ENCODE data around the gene SENP2. TPM values are rescaled to one million over a fixed set of nuclear protein-coding genes. Genes with fewer than 3 reads are reported as not detected.
A peak's percentile ranks its signal among the peaks of the same experiment; 100 is the strongest.

The SENP2 gene
- total and polyA plus RNA-seq, 9 of the 15 experiments (the other 6 are each of a cell fraction or from before 2014, with no cell fraction given) = 11.8 to 67.1 (median 41.1) TPM

DNA sequence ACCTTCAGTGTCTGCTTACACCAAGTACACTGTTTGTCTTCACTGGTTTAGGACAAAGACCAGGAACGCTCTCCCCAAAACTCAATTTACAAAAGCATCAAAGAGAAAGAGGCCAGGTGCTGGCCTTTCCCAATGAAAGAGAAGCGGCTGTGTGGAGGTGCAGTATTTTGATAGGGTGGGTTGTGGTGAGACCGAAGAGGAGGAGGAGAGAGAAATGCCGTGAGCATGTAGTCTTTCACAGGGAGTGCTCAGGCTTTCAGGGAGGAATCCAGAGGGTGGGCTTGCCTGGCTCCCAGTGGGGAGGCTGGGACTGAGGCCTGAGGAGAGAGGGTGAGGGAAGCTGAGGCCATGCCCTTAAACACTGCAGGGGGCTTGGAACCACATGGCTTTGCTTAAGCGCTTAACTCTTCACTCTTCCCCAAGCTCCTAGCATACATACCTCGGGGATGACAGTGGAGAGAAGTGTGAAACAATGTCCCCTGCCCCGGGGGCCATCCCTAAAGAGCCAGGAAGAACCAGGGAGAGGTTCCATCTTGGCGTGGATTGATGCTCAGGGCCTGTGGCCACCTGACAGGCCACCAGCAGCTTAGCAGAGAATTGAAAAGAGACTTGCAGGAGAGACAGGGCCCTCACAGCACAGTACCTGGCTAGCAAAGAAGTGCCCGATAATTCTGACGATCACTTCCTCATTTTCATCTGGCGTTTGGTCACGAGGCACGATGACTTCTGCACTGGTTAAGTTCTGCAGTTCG, 60.5 kb downstream of the SENP2 start:
- POLR2A ChIA-PET = interaction anchor here (0.9 kb wide), 1 partner anchor 10 kb away, joined by 4 read pairs; no protein-coding TSS in a partner anchor
- no peaks in the 10 kb centered on the region for H3K27me3 ChIP-seq (ENCODE audit: control insufficient read depth in 2 of 2, insufficient read depth in 2 of 2, low read length in 2 of 2)
- H4K20me1 ChIP-seq (replicated peaks; ENCODE audit: control insufficient read depth, insufficient read depth, low read length) = no peaks in the 10 kb centered on the region
- no peaks in the 10 kb centered on the region for H3K9me1 ChIP-seq (ENCODE audit: control insufficient read depth, insufficient read depth, low read length)
- no peak overlapping the region for H3K4me3 ChIP-seq
- no peak overlapping the region for H3K27ac ChIP-seq (ENCODE audit: extremely low read depth, low read depth, low read length)
- DNase-seq (ENCODE audit: extremely low read depth in 1 of 4, low spot score in 3 of 4) (no peak), FAIRE-seq (no peak), ATAC-seq (no peak)
- in situ Hi-C loops (cut with MboI) = no loop called here
- H2AFZ ChIP-seq (ENCODE audit: low read depth, low read length) = no peak overlapping the region
- CTCF ChIA-PET (ENCODE audit: low intra/inter-chr PET ratio) = no interaction called here
- no peaks in the 10 kb centered on the region for H3K79me2 ChIP-seq (ENCODE audit: control insufficient read depth, insufficient read depth, low read length)
- BruUV-seq (replicated peaks) = no TSS peak
- 89% methylated on average over 14 of the region's 14 CpGs for WGBS (ENCODE audit: insufficient coverage, low coverage, missing lambda C conversion rate)
- H3K4me2 ChIP-seq (ENCODE audit: insufficient read depth, low read length) = no peak overlapping the region
- H3K4me1 ChIP-seq (replicated peaks in 1 of 2; ENCODE audit: control insufficient read depth in 2 of 2, insufficient read depth in 2 of 2, low read length in 2 of 2) = peaks cover 8 to 9% of the 10 kb centered on the region in 2 experiments; a peak in 4 of 5 replicates
- no peaks in the 10 kb centered on the region for H3K9me3 ChIP-seq (replicated peaks; ENCODE audit: control insufficient read depth, insufficient read depth, low read depth, low read length)
- intact Hi-C loops (cut with micrococcal nuclease) = no loop called here
- H3K36me3 ChIP-seq (ENCODE audit: control insufficient read depth, insufficient read depth, low read length) = peaks cover 53% of the 10 kb centered on the region; the same call in 2 of the 3 replicates
- H3K9ac ChIP-seq (ENCODE audit: insufficient read depth in 1 of 2, low read depth in 2 of 2, low read length in 2 of 2) = no peak overlapping the region; a peak in 2 of 4 replicates
- peak; percentile 67 for TF ChIP-seq SPI1 (IDR thresholded peaks at IDR 0.05; ENCODE audit: borderline replicate concordance, low read depth, low read length)
- TF ChIP-seq, protein P1, sequence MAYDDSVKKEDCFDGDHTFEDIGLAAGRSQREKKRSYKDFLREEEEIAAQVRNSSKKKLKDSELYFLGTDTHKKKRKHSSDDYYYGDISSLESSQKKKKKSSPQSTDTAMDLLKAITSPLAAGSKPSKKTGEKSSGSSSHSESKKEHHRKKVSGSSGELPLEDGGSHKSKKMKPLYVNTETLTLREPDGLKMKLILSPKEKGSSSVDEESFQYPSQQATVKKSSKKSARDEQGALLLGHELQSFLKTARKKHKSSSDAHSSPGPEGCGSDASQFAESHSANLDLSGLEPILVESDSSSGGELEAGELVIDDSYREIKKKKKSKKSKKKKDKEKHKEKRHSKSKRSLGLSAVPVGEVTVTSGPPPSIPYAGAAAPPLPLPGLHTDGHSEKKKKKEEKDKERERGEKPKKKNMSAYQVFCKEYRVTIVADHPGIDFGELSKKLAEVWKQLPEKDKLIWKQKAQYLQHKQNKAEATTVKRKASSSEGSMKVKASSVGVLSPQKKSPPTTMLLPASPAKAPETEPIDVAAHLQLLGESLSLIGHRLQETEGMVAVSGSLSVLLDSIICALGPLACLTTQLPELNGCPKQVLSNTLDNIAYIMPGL (CRISPR knock-in tag; IDR thresholded peaks at IDR 0.05) = no peak
- TF ChIP-seq ZNF239 (CRISPR knock-in tag; IDR thresholded peaks at IDR 0.05) = no peak
- TF ChIP-seq GABPB2 (CRISPR knock-in tag; conservative IDR thresholded peaks at IDR 0.05) = no peak
- no peak for TF ChIP-seq TEAD1 (CRISPR knock-in tag; IDR thresholded peaks at IDR 0.05)
- no peak for TF ChIP-seq TOE1 (IDR thresholded peaks at IDR 0.05; ENCODE audit: borderline replicate concordance)
- TF ChIP-seq TOE1 (CRISPR knock-in tag; IDR thresholded peaks at IDR 0.05; ENCODE audit: borderline replicate concordance, low read depth) = no peak
- TF ChIP-seq, protein P2, sequence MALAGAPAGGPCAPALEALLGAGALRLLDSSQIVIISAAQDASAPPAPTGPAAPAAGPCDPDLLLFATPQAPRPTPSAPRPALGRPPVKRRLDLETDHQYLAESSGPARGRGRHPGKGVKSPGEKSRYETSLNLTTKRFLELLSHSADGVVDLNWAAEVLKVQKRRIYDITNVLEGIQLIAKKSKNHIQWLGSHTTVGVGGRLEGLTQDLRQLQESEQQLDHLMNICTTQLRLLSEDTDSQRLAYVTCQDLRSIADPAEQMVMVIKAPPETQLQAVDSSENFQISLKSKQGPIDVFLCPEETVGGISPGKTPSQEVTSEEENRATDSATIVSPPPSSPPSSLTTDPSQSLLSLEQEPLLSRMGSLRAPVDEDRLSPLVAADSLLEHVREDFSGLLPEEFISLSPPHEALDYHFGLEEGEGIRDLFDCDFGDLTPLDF (CRISPR knock-in tag; IDR thresholded peaks at IDR 0.05) = no peak
- TF ChIP-seq, protein P3, sequence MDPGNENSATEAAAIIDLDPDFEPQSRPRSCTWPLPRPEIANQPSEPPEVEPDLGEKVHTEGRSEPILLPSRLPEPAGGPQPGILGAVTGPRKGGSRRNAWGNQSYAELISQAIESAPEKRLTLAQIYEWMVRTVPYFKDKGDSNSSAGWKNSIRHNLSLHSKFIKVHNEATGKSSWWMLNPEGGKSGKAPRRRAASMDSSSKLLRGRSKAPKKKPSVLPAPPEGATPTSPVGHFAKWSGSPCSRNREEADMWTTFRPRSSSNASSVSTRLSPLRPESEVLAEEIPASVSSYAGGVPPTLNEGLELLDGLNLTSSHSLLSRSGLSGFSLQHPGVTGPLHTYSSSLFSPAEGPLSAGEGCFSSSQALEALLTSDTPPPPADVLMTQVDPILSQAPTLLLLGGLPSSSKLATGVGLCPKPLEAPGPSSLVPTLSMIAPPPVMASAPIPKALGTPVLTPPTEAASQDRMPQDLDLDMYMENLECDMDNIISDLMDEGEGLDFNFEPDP (CRISPR knock-in tag; IDR thresholded peaks at IDR 0.05) = no peak
- TF ChIP-seq RBM39 (optimal IDR thresholded peaks at IDR 0.05; ENCODE audit: low read depth, low read length) = no peak
- no peak for TF ChIP-seq PRPF4 (IDR thresholded peaks at IDR 0.05; ENCODE audit: insufficient read depth, low read depth, low read length, poor library complexity, severe bottlenecking)
- no peak for TF ChIP-seq KAT2B (IDR thresholded peaks at IDR 0.05; ENCODE audit: low read depth, low read length)
- TF ChIP-seq, protein P4, sequence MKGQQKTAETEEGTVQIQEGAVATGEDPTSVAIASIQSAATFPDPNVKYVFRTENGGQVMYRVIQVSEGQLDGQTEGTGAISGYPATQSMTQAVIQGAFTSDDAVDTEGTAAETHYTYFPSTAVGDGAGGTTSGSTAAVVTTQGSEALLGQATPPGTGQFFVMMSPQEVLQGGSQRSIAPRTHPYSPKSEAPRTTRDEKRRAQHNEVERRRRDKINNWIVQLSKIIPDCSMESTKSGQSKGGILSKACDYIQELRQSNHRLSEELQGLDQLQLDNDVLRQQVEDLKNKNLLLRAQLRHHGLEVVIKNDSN (CRISPR knock-in tag; IDR thresholded peaks at IDR 0.05) = peak; percentile 53
- TF ChIP-seq ZNF3 (CRISPR knock-in tag; IDR thresholded peaks at IDR 0.05) = no peak
- TF ChIP-seq ZC3H8 (IDR thresholded peaks at IDR 0.05) = no peak
